Duodenal mucosa (tissue), 2 donors: ENCODE results near the gene SORCS2.

ENCODE experiments used
- H3K27ac ChIP-seq: one replicate; pipeline ENCODE4 v1.7.0; 2013; ENCODE audit warnings: low read depth, low read length
- H3K27me3 ChIP-seq, 2 donors: one replicate each; pipeline ENCODE4 v1.7.0; 2013; ENCODE audit warnings: low read length in 2 of 2, control low read depth in 1 of 2; ENCODE audit not compliant: insufficient read depth in 2 of 2, control insufficient read depth in 1 of 2
- H3K36me3 ChIP-seq, 2 donors: one replicate each; pipeline ENCODE4 v1.7.0; 2013; ENCODE audit warnings: low read length in 2 of 2, control low read depth in 1 of 2; ENCODE audit not compliant: insufficient read depth in 2 of 2, control insufficient read depth in 1 of 2
- H3K4me1 ChIP-seq, 2 donors: one replicate each; pipeline ENCODE4 v1.7.0; 2013; ENCODE audit warnings: low read length in 2 of 2, control low read depth in 1 of 2; ENCODE audit not compliant: insufficient read depth in 2 of 2, control insufficient read depth in 1 of 2
- H3K4me3 ChIP-seq, 2 donors: one replicate each; pipeline ENCODE4 v1.7.0; 2013; ENCODE audit warnings: low read length in 2 of 2, low read depth in 1 of 2
- H3K9ac ChIP-seq, 2 donors: one replicate each; pipeline ENCODE4 v1.7.0; 2013; ENCODE audit warnings: low read length in 2 of 2, low read depth in 1 of 2
- H3K9me3 ChIP-seq, 2 donors: one replicate each; pipeline ENCODE4 v1.7.0; 2013; ENCODE audit warnings: low read length in 2 of 2, control low read depth in 1 of 2; ENCODE audit not compliant: control insufficient read depth in 1 of 2

SORCS2 gene

DNA sequence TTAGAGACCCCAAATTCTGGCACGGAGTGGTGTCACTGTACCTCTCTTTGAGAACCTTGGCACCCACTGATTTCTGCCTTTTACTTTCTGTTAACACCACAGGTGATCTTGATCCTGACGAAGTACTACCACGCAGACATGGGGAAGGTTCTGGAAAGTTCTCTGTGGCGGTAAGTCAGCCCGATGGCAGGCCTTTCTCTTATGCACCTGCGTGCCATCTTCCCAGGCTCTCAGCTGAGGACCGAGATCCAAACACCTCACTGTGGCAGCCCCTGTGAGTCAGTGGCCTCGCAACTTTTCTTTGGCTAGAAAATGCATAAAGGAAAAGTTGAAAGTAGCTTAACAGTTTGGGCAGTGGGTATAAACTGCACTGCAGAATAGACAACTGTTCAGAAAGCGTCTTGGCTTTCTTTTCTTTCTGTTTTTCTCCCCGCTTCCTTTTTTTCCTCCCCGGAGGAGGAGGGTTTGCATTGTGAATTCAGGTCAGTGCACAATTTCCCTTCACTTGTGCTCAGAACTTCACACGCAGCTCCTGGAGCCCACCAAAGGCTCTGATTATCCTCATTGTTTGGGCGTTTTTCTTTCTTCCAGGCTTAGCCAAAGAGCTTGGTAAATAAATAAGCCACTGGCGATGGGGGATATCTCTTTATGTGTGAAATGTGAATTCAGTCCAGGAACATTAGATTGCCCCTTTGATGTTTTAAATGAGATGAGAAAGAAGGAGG is 204.0 kb downstream of the SORCS2 start:
- H3K27ac ChIP-seq, result no peak overlapping the region
- no peaks in the 10 kb centered on the region for H3K36me3 ChIP-seq
- no peaks in the 10 kb centered on the region for H3K4me1 ChIP-seq
- H3K9ac ChIP-seq, result no peak overlapping the region
- H3K4me3 ChIP-seq, result no peak overlapping the region
- no peaks in the 10 kb centered on the region for H3K9me3 ChIP-seq
- peaks cover 0 to 7% of the 10 kb centered on the region in 2 donors for H3K27me3 ChIP-seq

- H3K4me1 ChIP-seq, result no peaks in the 10 kb centered on the region
- no peaks in the 10 kb centered on the region for H3K9me3 ChIP-seq
- peaks cover 0 to 7% of the 10 kb centered on the region in 2 donors for H3K27me3 ChIP-seq
- no peak overlapping the region for H3K27ac ChIP-seq
- H3K9ac ChIP-seq, result no peak overlapping the region
- no peaks in the 10 kb centered on the region for H3K36me3 ChIP-seq
- H3K4me3 ChIP-seq, result no peak overlapping the region
Measured at GRCh38 chr4:7397206-7398103, 205.1 kb downstream of the SORCS2 start.

GRCh38 chr4:7398104-7398423 is 205.7 kb downstream of the SORCS2 start:
- Histone ChIP-seq H3K9ac (no peak overlapping the region), H3K9me3 (no peaks in the 10 kb centered on the region), H3K4me1 (no peaks in the 10 kb centered on the region), H3K36me3 (no peaks in the 10 kb centered on the region), H3K27me3 (peaks cover 0 to 7% of the 10 kb centered on the region in 2 donors), H3K27ac (no peak overlapping the region), H3K4me3 (no peak overlapping the region)

DNA sequence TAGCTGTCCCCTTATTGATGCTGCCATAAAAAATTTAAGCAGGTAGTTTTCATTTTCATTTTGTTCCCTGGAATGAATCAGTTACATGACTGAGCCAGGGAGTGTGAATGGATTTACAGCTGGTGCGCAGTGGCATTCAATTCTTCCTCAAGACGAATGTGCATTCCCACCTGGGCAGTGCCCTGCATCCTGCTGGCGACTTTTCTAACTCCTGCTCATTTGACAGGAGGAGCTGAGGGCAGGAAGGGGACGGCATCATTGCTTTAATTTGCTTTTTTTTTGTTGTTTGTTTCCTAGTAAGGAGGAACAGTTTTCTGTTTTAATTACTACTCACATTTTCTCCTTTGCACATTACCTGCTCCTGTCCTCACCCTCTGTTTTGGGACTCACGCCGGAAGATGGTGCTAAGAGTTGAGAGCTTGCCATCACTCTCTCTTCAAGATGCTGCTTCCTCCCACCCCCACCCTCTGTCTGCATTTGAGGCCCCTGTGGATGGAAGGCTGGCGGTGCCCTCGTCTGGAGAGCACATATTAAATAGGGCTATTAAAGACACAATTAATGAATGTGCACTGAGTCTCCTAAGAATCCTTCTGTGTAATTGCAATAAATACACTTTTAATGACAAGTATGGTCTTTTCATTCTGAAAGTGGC is 206.6 kb downstream of the SORCS2 start:
- Histone ChIP-seq H3K27ac (no peak overlapping the region), H3K27me3 (peaks cover 0 to 3% of the 10 kb centered on the region in 2 donors), H3K9ac (no peak overlapping the region), H3K9me3 (no peaks in the 10 kb centered on the region), H3K36me3 (no peaks in the 10 kb centered on the region), H3K4me1 (no peaks in the 10 kb centered on the region), H3K4me3 (no peak overlapping the region)

DNA sequence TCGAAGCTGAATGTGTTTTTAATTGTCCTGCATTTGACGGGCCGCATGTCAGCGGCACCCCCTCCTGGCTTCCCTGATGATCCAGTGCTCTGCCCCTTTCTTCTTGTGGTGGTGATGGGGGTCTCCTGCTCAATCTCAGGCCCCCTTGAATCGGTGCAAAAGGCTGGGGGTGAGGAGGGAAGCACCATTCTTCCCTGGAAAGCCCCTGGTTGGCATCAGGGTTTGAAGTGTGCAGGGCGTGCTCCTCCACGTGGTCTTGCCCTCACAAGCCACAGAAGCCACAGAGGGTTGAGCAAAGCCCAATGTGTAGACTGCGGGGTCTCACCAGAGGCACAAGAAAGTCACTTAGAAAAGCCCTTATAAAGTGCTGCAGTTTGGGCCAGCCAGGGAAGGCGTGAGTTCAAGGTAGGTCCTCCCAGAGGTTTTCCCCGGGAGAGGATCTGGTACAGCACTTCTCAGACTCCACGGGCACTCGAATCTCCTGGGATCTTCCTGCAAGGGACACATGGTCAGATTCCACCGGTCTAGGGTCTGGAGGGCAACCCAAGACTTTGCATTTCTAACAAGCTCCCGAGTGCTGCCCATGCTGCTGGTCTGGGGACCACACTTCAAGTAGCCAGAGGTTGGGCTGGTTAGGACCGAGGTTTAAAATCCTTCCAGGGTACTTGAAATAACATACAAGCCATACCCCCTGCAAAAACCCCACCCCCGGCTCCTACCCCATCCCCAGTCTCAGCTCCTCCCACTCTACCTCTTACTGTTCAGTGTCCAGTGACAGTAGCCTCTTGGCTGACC is 207.3 kb downstream of the SORCS2 start:
- Histone ChIP-seq H3K4me3 (no peak overlapping the region), H3K4me1 (no peaks in the 10 kb centered on the region), H3K9ac (no peak overlapping the region), H3K27ac (no peak overlapping the region), H3K27me3 (peaks cover 0 to 3% of the 10 kb centered on the region in 2 donors), H3K9me3 (no peaks in the 10 kb centered on the region), H3K36me3 (no peaks in the 10 kb centered on the region)

DNA sequence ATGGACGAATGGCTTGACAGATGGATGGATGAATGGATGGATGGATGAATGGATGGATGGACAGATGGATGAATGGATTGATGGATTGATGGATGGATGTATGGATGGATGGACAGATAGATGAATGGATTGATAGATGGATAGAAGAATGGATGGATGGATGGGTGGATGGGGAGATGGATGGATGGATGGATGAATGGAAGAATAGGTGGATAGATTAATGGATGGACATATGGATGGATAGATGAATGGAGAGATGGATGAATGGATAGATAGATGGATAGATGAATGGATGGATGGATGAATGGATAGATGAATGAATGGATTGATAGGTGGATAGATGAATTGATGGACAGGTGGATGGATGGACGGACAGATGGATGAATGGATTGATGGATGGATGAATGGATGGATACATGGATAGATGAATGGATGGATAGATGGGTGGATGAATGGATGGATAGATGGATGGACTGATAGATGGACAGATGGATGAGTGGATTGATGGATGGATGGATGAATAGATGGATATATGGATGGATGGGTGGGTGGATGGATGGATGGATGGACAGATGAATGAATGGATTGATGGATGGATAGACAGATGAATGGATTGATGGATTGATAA is 208.4 kb downstream of the SORCS2 start:
- Histone ChIP-seq H3K27ac (no peak overlapping the region), H3K36me3 (no peaks in the 10 kb centered on the region), H3K27me3 (peaks cover 0 to under 1% of the 10 kb centered on the region in 2 donors), H3K9ac (no peak overlapping the region), H3K9me3 (no peaks in the 10 kb centered on the region), H3K4me3 (no peak overlapping the region), H3K4me1 (no peaks in the 10 kb centered on the region)

DNA sequence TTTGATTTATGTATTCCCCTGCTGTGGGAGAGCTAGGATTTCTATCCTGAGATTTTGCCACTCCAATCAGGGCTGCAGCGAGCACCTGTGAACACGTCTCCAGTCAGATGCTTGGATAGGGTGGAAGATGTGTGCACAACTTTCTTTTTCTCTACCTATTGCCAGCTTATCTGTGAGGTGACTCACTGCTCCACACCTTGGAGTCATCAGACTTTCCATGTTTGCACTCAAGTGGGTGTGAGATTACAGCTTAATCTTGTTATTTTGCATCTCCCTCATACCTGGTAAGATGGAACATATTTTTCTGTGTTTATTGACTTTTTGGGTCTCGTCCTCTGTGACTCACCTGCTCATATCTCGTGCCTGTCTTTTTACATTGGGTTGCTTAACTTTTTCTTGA is 210.2 kb downstream of the SORCS2 start:
- Histone ChIP-seq H3K27me3 (no peaks in the 10 kb centered on the region), H3K36me3 (no peaks in the 10 kb centered on the region)

GRCh38 chr4:7403001-7403400 is 210.7 kb downstream of the SORCS2 start:
- no peaks in the 10 kb centered on the region for H3K27me3 ChIP-seq
- no peak overlapping the region for H3K4me3 ChIP-seq
- no peaks in the 10 kb centered on the region for H3K4me1 ChIP-seq
- no peak overlapping the region for H3K9ac ChIP-seq
- H3K27ac ChIP-seq, result no peak overlapping the region
- H3K9me3 ChIP-seq, result peaks cover 0 to 4% of the 10 kb centered on the region in 2 donors
- H3K36me3 ChIP-seq, result no peaks in the 10 kb centered on the region

More for the DNA sequence above, 210.2 kb downstream of the SORCS2 start:
- peaks cover 0 to 4% of the 10 kb centered on the region in 2 donors for H3K9me3 ChIP-seq
- H3K4me1 ChIP-seq, result no peaks in the 10 kb centered on the region
- no peak overlapping the region for H3K27ac ChIP-seq
- no peak overlapping the region for H3K9ac ChIP-seq
- H3K4me3 ChIP-seq, result no peak overlapping the region

DNA sequence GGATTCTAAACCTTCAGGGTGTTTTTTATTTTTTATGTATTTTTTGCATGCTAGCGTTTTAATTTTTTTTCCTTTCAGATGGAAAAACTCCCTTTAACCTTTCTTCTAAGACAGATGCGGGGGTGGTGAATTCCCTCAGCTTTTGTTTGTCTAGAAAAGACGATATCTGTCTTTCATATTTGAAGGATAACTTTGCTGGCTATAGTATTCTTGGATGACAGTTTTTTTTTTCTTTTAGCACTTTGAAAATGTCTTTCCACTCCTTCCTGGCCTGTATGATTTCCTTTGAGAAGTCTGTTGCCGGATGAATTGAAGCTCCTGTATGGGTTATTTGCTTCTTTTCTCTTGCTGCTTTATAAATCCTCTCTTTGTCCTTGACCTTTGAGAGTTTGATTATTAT is 215.8 kb downstream of the SORCS2 start:
- no peaks in the 10 kb centered on the region for H3K27me3 ChIP-seq
- H3K9me3 ChIP-seq, result peaks cover 0 to 4% of the 10 kb centered on the region in 2 donors

More for the DNA sequence above, 215.8 kb downstream of the SORCS2 start:
- no peak overlapping the region for H3K27ac ChIP-seq
- H3K36me3 ChIP-seq, result no peaks in the 10 kb centered on the region
- H3K9ac ChIP-seq, result no peak overlapping the region
- no peaks in the 10 kb centered on the region for H3K4me1 ChIP-seq
- H3K4me3 ChIP-seq, result no peak overlapping the region
